Vagina (tissue), 2 donors: ENCODE measurements around the gene ABHD16A.

Experiments used
- CTCF ChIP-seq, 3 experiments: fragments of 450-650 bp in 2 of 3; fragments of 200-600 bp in 1 of 3; sonication (generic) in 1 of 3; IDR thresholded peaks; one replicate each; pipeline ENCODE4 v1.5.1; 2017 to 2019; ENCODE audit warnings: antibody characterized with exemption in 3 of 3, mild to moderate bottlenecking in 2 of 3, moderate library complexity in 2 of 3
- POLR2A ChIP-seq, 2 donors: fragments of 450-650 bp; IDR thresholded peaks; one replicate each; pipeline ENCODE4 v1.6.1; 2017; ENCODE audit warnings: antibody characterized with exemption in 2 of 2, mild to moderate bottlenecking in 2 of 2, moderate library complexity in 2 of 2
- POLR2AphosphoS5 ChIP-seq, 2 donors: sonication (generic); formaldehyde crosslinking; IDR thresholded peaks; one replicate each; pipeline ENCODE4 v1.9.0; 2017; ENCODE audit warnings: antibody characterized with exemption in 2 of 2, mild to moderate bottlenecking in 2 of 2, low read depth in 1 of 2; ENCODE audit not compliant: insufficient read depth in 1 of 2

- TF ChIP-seq CTCF (IDR thresholded peaks at IDR 0.05) (no peak), POLR2A (IDR thresholded peaks at IDR 0.05) (no peak), POLR2AphosphoS5 (IDR thresholded peaks at IDR 0.05; ENCODE audit: insufficient read depth in 1 of 2, low read depth in 1 of 2) (no peak)
Observed at GRCh38 chr6:31658983-31659648, 44.0 kb downstream of the ABHD16A start.
